Caco-2 (cell line): Measurements from ENCODE around the gene USH2A. TPM values are rescaled to one million over a fixed set of nuclear protein-coding genes. Genes with fewer than 3 reads are reported as not detected.

Source experiments
- BruUV-seq: library from RNA; stranded (reverse); fragments of 400-500 nt; replicated peaks from 2 replicates; lab custom pipeline; 2021; lab: Mats Ljungman, UMichigan
- CTCF ChIA-PET: fragments of 300-600 bp; sonication (Branson Sonifier 250); formaldehyde crosslinking; loops from one replicate; lab custom pipeline; 2022; ENCODE audit warnings: antibody characterized with exemption; lab: Charles Lee
- POLR2A ChIA-PET: fragments of 300-600 bp; sonication (Branson Sonifier 250); formaldehyde crosslinking; loops from one replicate; lab custom pipeline; 2022; ENCODE audit warnings: antibody characterized with exemption; lab: Charles Lee
- DNase-seq, 2 experiments: peaks; one replicate each; pipeline versions ENCODE4 v3.0.0 to v3.0.0-alpha.2; 2020 to 2022
- H3K27me3 ChIP-seq: replicated peaks from 2 replicates; pipeline ENCODE4 v1.6.0; 2011; ENCODE audit warnings: low read length; ENCODE audit not compliant: control insufficient read depth, insufficient read depth
- H3K36me3 ChIP-seq: 2 replicates; pipeline ENCODE4 v1.5.1; 2011; ENCODE audit warnings: low read length; ENCODE audit not compliant: control insufficient read depth, insufficient read depth
- H3K4me1 ChIP-seq: fragments of 250-450 bp; sonication (Bioruptor Pico); 2 replicates; pipeline ENCODE4 v1.5.1; 2020; ENCODE audit warnings: mild to moderate bottlenecking
- H3K4me3 ChIP-seq: 2 replicates; pipeline ENCODE4 v1.5.1; 2011; ENCODE audit warnings: low read depth, mild to moderate bottlenecking, control low read depth, low read length
- H3K9me3 ChIP-seq: fragments of 250-450 bp; sonication (Bioruptor Pico); 2 replicates; pipeline ENCODE4 v1.5.1; 2020; ENCODE audit warnings: mild to moderate bottlenecking, moderate library complexity
- H3K27ac Mint-ChIP-seq: one replicate; pipeline ENCODE4 v1.8.0; 2022; ENCODE audit warnings: mixed read lengths; ENCODE audit not compliant: unreplicated experiment
- H3K27me3 Mint-ChIP-seq: one replicate; pipeline ENCODE4 v1.8.0; 2022; ENCODE audit warnings: mixed read lengths; ENCODE audit not compliant: insufficient read depth, unreplicated experiment
- H3K36me3 Mint-ChIP-seq: one replicate; pipeline ENCODE4 v1.8.0; 2022; ENCODE audit warnings: mild to moderate bottlenecking, mixed read lengths; ENCODE audit not compliant: insufficient read depth, unreplicated experiment
- H3K4me1 Mint-ChIP-seq: one replicate; pipeline ENCODE4 v1.8.0; 2022; ENCODE audit warnings: low read depth, mixed read lengths; ENCODE audit not compliant: unreplicated experiment
- H3K4me3 Mint-ChIP-seq: one replicate; pipeline ENCODE4 v1.8.0; 2022; ENCODE audit warnings: mild to moderate bottlenecking, moderate library complexity, mixed read lengths; ENCODE audit not compliant: unreplicated experiment
- H3K9me3 Mint-ChIP-seq: one replicate; pipeline ENCODE4 v1.8.0; 2022; ENCODE audit warnings: mixed read lengths; ENCODE audit not compliant: unreplicated experiment
- CTCF ChIP-seq, 2 experiments: fragments of 200-600 bp in 1 of 2; IDR thresholded peaks; 1 replicate in 1 of 2; 2 replicates in 1 of 2; pipeline versions ENCODE4 v1.5.1 to v1.8.0; 2011 to 2022; ENCODE audit warnings: antibody characterized with exemption in 1 of 2, control low read depth in 1 of 2, inconsistent platforms in 1 of 2, low read depth in 1 of 2, low read length in 1 of 2, mild to moderate bottlenecking in 1 of 2, moderate library complexity in 1 of 2; ENCODE audit not compliant: insufficient read depth in 1 of 2, severe bottlenecking in 1 of 2, unreplicated experiment in 1 of 2
- intact Hi-C: fragments of 100-400 bp; cut with micrococcal nuclease; formaldehyde crosslinking; loops from one replicate; pipeline ENCODE4 v1.10.0; 2022; ENCODE audit not compliant: unreplicated experiment
- total RNA-seq: library from RNA; stranded (reverse); gene quantifications from 2 replicates; pipeline ENCODE4 v1.2.3, GENCODE V29; 2022

Gene USH2A
- total RNA-seq, 1 experiment from 2014 or later, result 0.11 TPM

DNA sequence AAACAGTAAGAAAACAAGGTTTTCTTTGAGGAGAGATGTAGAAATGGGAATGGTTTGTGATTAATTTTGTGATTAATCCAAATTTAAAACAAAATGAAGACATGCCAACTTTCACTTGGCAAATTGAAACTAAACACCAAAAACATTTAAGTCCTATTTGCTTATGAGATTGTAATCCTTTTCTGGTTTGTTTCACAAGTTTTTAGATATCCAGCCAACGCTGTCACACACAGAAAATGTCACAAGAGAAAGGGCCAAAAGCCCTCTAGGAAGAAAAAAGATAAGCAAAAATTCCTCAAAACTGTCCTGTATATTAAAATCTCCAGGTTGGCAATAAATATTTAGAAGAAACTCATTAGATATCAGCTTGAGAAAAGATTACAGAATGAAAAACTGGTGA is 2.5 kb downstream of the USH2A start:
- Histone ChIP-seq H3K27me3 (no peaks in the 10 kb centered on the region), H3K9me3 (no peaks in the 10 kb centered on the region), H3K36me3 (no peaks in the 10 kb centered on the region), H3K4me1 (peaks cover 8% of the 10 kb centered on the region; the same call in 1 of the 2 replicates), H3K4me3 (no peak overlapping the region)
- Mint-ChIP-seq H3K27me3 (no peaks in the 10 kb centered on the region), H3K9me3 (no peaks in the 10 kb centered on the region), H3K4me1 (no peaks in the 10 kb centered on the region), H3K36me3 (no peaks in the 10 kb centered on the region), H3K27ac (no peak overlapping the region), H3K4me3 (no peak overlapping the region)
- POLR2A ChIA-PET, result no interaction called here
- intact Hi-C loops, result loop anchor here (10.0 kb wide), 1 partner anchor 196 kb away; no protein-coding TSS in a partner anchor
- CTCF ChIA-PET, result no interaction called here
- DNase-seq, result no peak
- no peak for TF ChIP-seq CTCF (IDR thresholded peaks at IDR 0.05; ENCODE audit: insufficient read depth in 1 of 2, low read depth in 1 of 2, low read length in 1 of 2, severe bottlenecking in 1 of 2, unreplicated experiment in 1 of 2)
- no TSS peak for BruUV-seq

- Histone ChIP-seq H3K9me3 (no peaks in the 10 kb centered on the region), H3K4me3 (no peak overlapping the region), H3K4me1 (peaks cover 8% of the 10 kb centered on the region; the same call in 1 of the 2 replicates), H3K36me3 (no peaks in the 10 kb centered on the region), H3K27me3 (no peaks in the 10 kb centered on the region)
- BruUV-seq, result no TSS peak
- Mint-ChIP-seq H3K9me3 (no peaks in the 10 kb centered on the region), H3K4me3 (no peak overlapping the region), H3K27ac (no peak overlapping the region), H3K36me3 (no peaks in the 10 kb centered on the region), H3K4me1 (no peaks in the 10 kb centered on the region), H3K27me3 (no peaks in the 10 kb centered on the region)
- no peak for TF ChIP-seq CTCF (IDR thresholded peaks at IDR 0.05; ENCODE audit: insufficient read depth in 1 of 2, low read depth in 1 of 2, low read length in 1 of 2, severe bottlenecking in 1 of 2, unreplicated experiment in 1 of 2)
- CTCF ChIA-PET, result no interaction called here
- intact Hi-C loops, result loop anchor here (10.0 kb wide), 1 partner anchor 195 kb away; no protein-coding TSS in a partner anchor
- no peak for DNase-seq
- POLR2A ChIA-PET, result no interaction called here
Measured at GRCh38 chr1:216420263-216420662, 3.0 kb downstream of the USH2A start.

GRCh38 chr1:216416488-216416887 is 6.8 kb downstream of the USH2A start:
- Mint-ChIP-seq H3K9me3 (no peaks in the 10 kb centered on the region), H3K4me3 (no peak overlapping the region), H3K27ac (no peak overlapping the region), H3K36me3 (no peaks in the 10 kb centered on the region), H3K27me3 (no peaks in the 10 kb centered on the region), H3K4me1 (no peaks in the 10 kb centered on the region)
- no peak for TF ChIP-seq CTCF (IDR thresholded peaks at IDR 0.05; ENCODE audit: insufficient read depth in 1 of 2, low read depth in 1 of 2, low read length in 1 of 2, severe bottlenecking in 1 of 2, unreplicated experiment in 1 of 2)
- POLR2A ChIA-PET, result no interaction called here
- peaks cover 8% of the 10 kb centered on the region; the same call in 1 of the 2 replicates for H3K4me1 ChIP-seq
- BruUV-seq, result no TSS peak
- H3K9me3 ChIP-seq, result no peaks in the 10 kb centered on the region
- CTCF ChIA-PET, result no interaction called here
- no peaks in the 10 kb centered on the region for H3K36me3 ChIP-seq
- DNase-seq, result no peak
- intact Hi-C loops, result no loop called here
- no peaks in the 10 kb centered on the region; the same call in 1 of the 2 replicates for H3K27me3 ChIP-seq
- H3K4me3 ChIP-seq, result no peak overlapping the region
